CD8-positive, alpha-beta memory T cell (primary cell): ENCODE measurements around the gene CCDC66. TPM values are rescaled to one million over a fixed set of nuclear protein-coding genes. Genes with fewer than 3 reads are reported as not detected.

Experiments
- CTCF ChIA-PET: fragments of 350-600 bp; sonication (Branson Sonifier 250); formaldehyde crosslinking; loops from one replicate; lab custom pipeline; 2021; ENCODE audit warnings: antibody characterized with exemption; lab: Charles Lee
- POLR2A ChIA-PET: fragments of 350-600 bp; sonication (Branson Sonifier 250); formaldehyde crosslinking; loops from one replicate; lab custom pipeline; 2021; ENCODE audit warnings: antibody characterized with exemption; lab: Charles Lee
- DNase-seq, 5 donors: peaks; one replicate each; pipeline versions ENCODE4 v3.0.0 to v3.0.0-alpha.2; 2020 to 2022; ENCODE audit warnings: mixed read lengths in 1 of 5
- H3K27ac ChIP-seq: one replicate; pipeline ENCODE4 v1.7.0; 2013; ENCODE audit warnings: low read depth, mild to moderate bottlenecking, low read length, moderate library complexity
- H3K27me3 ChIP-seq: 2 replicates; pipeline ENCODE4 v1.7.0; 2013; ENCODE audit warnings: low read length, mild to moderate bottlenecking; ENCODE audit not compliant: insufficient read depth, poor library complexity, severe bottlenecking
- H3K36me3 ChIP-seq: 2 replicates; pipeline ENCODE4 v1.7.0; 2013; ENCODE audit warnings: mild to moderate bottlenecking, low read length, moderate library complexity; ENCODE audit not compliant: insufficient read depth
- H3K4me1 ChIP-seq: 2 replicates; pipeline ENCODE4 v1.7.0; 2013; ENCODE audit warnings: mild to moderate bottlenecking, low read length, moderate library complexity; ENCODE audit not compliant: insufficient read depth
- H3K4me3 ChIP-seq: 2 replicates; pipeline ENCODE4 v1.7.0; 2013; ENCODE audit warnings: mild to moderate bottlenecking, low read length
- H3K9me3 ChIP-seq: 2 replicates; pipeline ENCODE4 v1.7.0; 2013; ENCODE audit warnings: mild to moderate bottlenecking, low read length
- H3K27ac Mint-ChIP-seq, 8 donors: one replicate each; pipeline ENCODE4 v1.8.0; 2020 to 2021; ENCODE audit warnings: mixed read lengths in 8 of 8, mild to moderate bottlenecking in 6 of 8, inconsistent platforms in 3 of 8, moderate library complexity in 3 of 8
- H3K27me3 Mint-ChIP-seq, 2 donors: one replicate each; pipeline ENCODE4 v1.8.0; 2020 to 2021; ENCODE audit warnings: mixed read lengths in 2 of 2, mild to moderate bottlenecking in 1 of 2, moderate library complexity in 1 of 2
- H3K36me3 Mint-ChIP-seq, 3 donors: one replicate each; pipeline ENCODE4 v1.8.0; 2020 to 2021; ENCODE audit warnings: mixed read lengths in 3 of 3, inconsistent platforms in 1 of 3, mild to moderate bottlenecking in 1 of 3
- H3K4me1 Mint-ChIP-seq, 3 donors: one replicate each; pipeline ENCODE4 v1.8.0; 2020 to 2021; ENCODE audit warnings: mixed read lengths in 3 of 3, inconsistent platforms in 1 of 3, mild to moderate bottlenecking in 1 of 3
- H3K4me3 Mint-ChIP-seq, 7 donors: one replicate each; pipeline ENCODE4 v1.8.0; 2020 to 2021; ENCODE audit warnings: mixed read lengths in 7 of 7, mild to moderate bottlenecking in 6 of 7, moderate library complexity in 4 of 7, inconsistent platforms in 2 of 7
- H3K9me3 Mint-ChIP-seq, 5 donors: one replicate each; pipeline ENCODE4 v1.8.0; 2020 to 2022; ENCODE audit warnings: mixed read lengths in 5 of 5, mild to moderate bottlenecking in 3 of 5, moderate library complexity in 2 of 5, inconsistent platforms in 1 of 5
- polyA plus RNA-seq: library from polyadenylated mRNA; unstranded; fragments of 300-500 nt; fragmentation: Illumina TruSeq; gene quantifications from one replicate; pipeline ENCODE4 v1.2.3, GENCODE V29; 2021
- total RNA-seq, 2 experiments: library from RNA; stranded (reverse); gene quantifications; one replicate each; pipeline ENCODE4 v1.2.3, GENCODE V29; 2021

Gene CCDC66
- total and polyA plus RNA-seq, 3 experiments from 2014 or later: 25.0 to 38.7 (median 35.7) TPM

- H3K9me3 ChIP-seq: no peaks in the 10 kb centered on the region
- Mint-ChIP-seq H3K4me3 (peak overlapping the region in 1 of 7 donors; percentile 74), H3K4me1 (peaks cover 48 to 73% (median 72%) of the 10 kb centered on the region in 3 donors), H3K9me3 (peaks cover 0 to 9% (median 3%) of the 10 kb centered on the region in 5 donors), H3K27ac (peak overlapping the region in 6 of 8 donors; percentile 13 to 81 (median 46)), H3K36me3 (peaks cover 36 to 86% (median 39%) of the 10 kb centered on the region in 3 donors), H3K27me3 (no peaks in the 10 kb centered on the region)
- CTCF ChIA-PET: no interaction called here
- POLR2A ChIA-PET: no interaction called here
- no peak for DNase-seq
- no peaks in the 10 kb centered on the region for H3K27me3 ChIP-seq
- no peak overlapping the region for H3K4me3 ChIP-seq
- peaks cover 27% of the 10 kb centered on the region for H3K36me3 ChIP-seq
- no peak overlapping the region for H3K27ac ChIP-seq
- peaks cover 10% of the 10 kb centered on the region for H3K4me1 ChIP-seq
Measured at GRCh38 chr3:56654460-56654859, 97.5 kb downstream of the CCDC66 start.

- H3K4me1 Mint-ChIP-seq: peaks cover 46 to 66% (median 66%) of the 10 kb centered on the region in 3 donors
- Histone ChIP-seq H3K27ac (no peak overlapping the region), H3K36me3 (peaks cover 34% of the 10 kb centered on the region), H3K4me3 (no peak overlapping the region), H3K4me1 (peaks cover 10% of the 10 kb centered on the region), H3K27me3 (no peaks in the 10 kb centered on the region), H3K9me3 (no peaks in the 10 kb centered on the region)
- peak overlapping the region in 3 of 8 donors; percentile 53 to 79 (median 68) for H3K27ac Mint-ChIP-seq
- ChIA-PET POLR2A (no interaction called here), CTCF (no interaction called here)
- no peaks in the 10 kb centered on the region for H3K27me3 Mint-ChIP-seq
- no peak for DNase-seq
- peaks cover 35 to 85% (median 45%) of the 10 kb centered on the region in 3 donors for H3K36me3 Mint-ChIP-seq
- no peak overlapping the region for H3K4me3 Mint-ChIP-seq
- H3K9me3 Mint-ChIP-seq: peaks cover 0 to 9% (median 3%) of the 10 kb centered on the region in 5 donors
Measured at GRCh38 chr3:56655709-56656108, 98.7 kb downstream of the CCDC66 start.

GRCh38 chr3:56664823-56665222 is 107.8 kb downstream of the CCDC66 start:
- H3K27me3 ChIP-seq: no peaks in the 10 kb centered on the region
- ChIA-PET POLR2A (interaction anchor here (0.6 kb wide), 1 partner anchor 38 kb away, joined by 4 read pairs; no protein-coding TSS in a partner anchor), CTCF (no interaction called here)
- no peak overlapping the region for H3K4me3 ChIP-seq
- Mint-ChIP-seq H3K4me3 (no peak overlapping the region), H3K27ac (peak overlapping the region in 5 of 8 donors; percentile 2 to 64 (median 57)), H3K36me3 (peaks cover 28 to 82% (median 30%) of the 10 kb centered on the region in 3 donors), H3K4me1 (peaks cover 28 to 42% (median 39%) of the 10 kb centered on the region in 3 donors), H3K9me3 (no peaks in the 10 kb centered on the region), H3K27me3 (no peaks in the 10 kb centered on the region)
- H3K27ac ChIP-seq: no peak overlapping the region
- DNase-seq: no peak
- no peaks in the 10 kb centered on the region for H3K4me1 ChIP-seq
- H3K9me3 ChIP-seq: no peaks in the 10 kb centered on the region
- peaks cover 43% of the 10 kb centered on the region for H3K36me3 ChIP-seq

GRCh38 chr3:56667973-56668579 is 111.1 kb downstream of the CCDC66 start:
- H3K4me1 Mint-ChIP-seq: peaks cover 34 to 52% (median 45%) of the 10 kb centered on the region in 3 donors
- CTCF ChIA-PET: interaction anchor here (1.0 kb wide), 3 partner anchors 10 to 321 kb away, joined by 3 to 4 read pairs (median 4); partner anchors contain the start of gene TASOR
- DNase-seq: peak in 1 of 5 donors; percentile 23
- H3K36me3 Mint-ChIP-seq: peaks cover 30 to 82% (median 35%) of the 10 kb centered on the region in 3 donors
- no peaks in the 10 kb centered on the region for H3K4me1 ChIP-seq
- no peaks in the 10 kb centered on the region for H3K9me3 ChIP-seq
- no peaks in the 10 kb centered on the region for H3K27me3 ChIP-seq
- H3K36me3 ChIP-seq: peaks cover 33% of the 10 kb centered on the region
- H3K27ac Mint-ChIP-seq: peak overlapping the region; percentile 13 to 95 (median 75)
- H3K27me3 Mint-ChIP-seq: no peaks in the 10 kb centered on the region
- H3K4me3 ChIP-seq: no peak overlapping the region
- no peaks in the 10 kb centered on the region for H3K9me3 Mint-ChIP-seq
- POLR2A ChIA-PET: no interaction called here
- H3K27ac ChIP-seq: no peak overlapping the region
- peak overlapping the region in 2 of 7 donors; percentile 3 to 35 for H3K4me3 Mint-ChIP-seq

Other genes starting within 250 kb of the CCDC66 start
- gene ERC2, start 88.7 kb upstream of the CCDC66 start, total RNA-seq: not detected
- gene ERC2, start 88.7 kb upstream of the CCDC66 start, polyA plus RNA-seq: not detected
- 10 to 100 TPM; 60.7 to 62.7 TPM for gene TASOR, start 126.1 kb downstream of the CCDC66 start, total RNA-seq
- 34.7 TPM for gene TASOR, start 126.1 kb downstream of the CCDC66 start, polyA plus RNA-seq
- gene ARHGEF3, start 244.8 kb downstream of the CCDC66 start, total RNA-seq: 10 to 100 TPM; 55.1 to 56.6 TPM
- gene ARHGEF3, start 244.8 kb downstream of the CCDC66 start, polyA plus RNA-seq: 110 TPM